Measurements from ENCODE around the gene HABP2.

- no peak for TF ChIP-seq CTCF (IDR thresholded peaks at IDR 0.05)
- TF ChIP-seq RAD21 (IDR thresholded peaks at IDR 0.05; ENCODE audit: low read length), result no peak
- no peak for TF ChIP-seq CHD2 (IDR thresholded peaks at IDR 0.05; ENCODE audit: low read length, partially characterized antibody)
- no peak for TF ChIP-seq ELF1 (IDR thresholded peaks at IDR 0.05)
- no peak for TF ChIP-seq POLR2AphosphoS5 (IDR thresholded peaks at IDR 0.05; ENCODE audit: low read depth, low read length)
- TF ChIP-seq USF1 (IDR thresholded peaks at IDR 0.05; ENCODE audit: borderline replicate concordance, low read depth), result no peak
- TF ChIP-seq YY1 (IDR thresholded peaks at IDR 0.05; ENCODE audit: low read depth), result no peak
- TF ChIP-seq TAF1 (IDR thresholded peaks at IDR 0.05; ENCODE audit: borderline replicate concordance, low read depth, low read length), result no peak
- no peak for TF ChIP-seq TCF12 (IDR thresholded peaks at IDR 0.05)
- TF ChIP-seq RCOR1 (IDR thresholded peaks at IDR 0.05; ENCODE audit: low read length), result no peak
Measured at GRCh38 chr10:113541549-113541927, 11.3 kb upstream of the HABP2 start.

Data from SK-N-SH (cell line).